ENCODE data around the gene HEXIM1.

DNA sequence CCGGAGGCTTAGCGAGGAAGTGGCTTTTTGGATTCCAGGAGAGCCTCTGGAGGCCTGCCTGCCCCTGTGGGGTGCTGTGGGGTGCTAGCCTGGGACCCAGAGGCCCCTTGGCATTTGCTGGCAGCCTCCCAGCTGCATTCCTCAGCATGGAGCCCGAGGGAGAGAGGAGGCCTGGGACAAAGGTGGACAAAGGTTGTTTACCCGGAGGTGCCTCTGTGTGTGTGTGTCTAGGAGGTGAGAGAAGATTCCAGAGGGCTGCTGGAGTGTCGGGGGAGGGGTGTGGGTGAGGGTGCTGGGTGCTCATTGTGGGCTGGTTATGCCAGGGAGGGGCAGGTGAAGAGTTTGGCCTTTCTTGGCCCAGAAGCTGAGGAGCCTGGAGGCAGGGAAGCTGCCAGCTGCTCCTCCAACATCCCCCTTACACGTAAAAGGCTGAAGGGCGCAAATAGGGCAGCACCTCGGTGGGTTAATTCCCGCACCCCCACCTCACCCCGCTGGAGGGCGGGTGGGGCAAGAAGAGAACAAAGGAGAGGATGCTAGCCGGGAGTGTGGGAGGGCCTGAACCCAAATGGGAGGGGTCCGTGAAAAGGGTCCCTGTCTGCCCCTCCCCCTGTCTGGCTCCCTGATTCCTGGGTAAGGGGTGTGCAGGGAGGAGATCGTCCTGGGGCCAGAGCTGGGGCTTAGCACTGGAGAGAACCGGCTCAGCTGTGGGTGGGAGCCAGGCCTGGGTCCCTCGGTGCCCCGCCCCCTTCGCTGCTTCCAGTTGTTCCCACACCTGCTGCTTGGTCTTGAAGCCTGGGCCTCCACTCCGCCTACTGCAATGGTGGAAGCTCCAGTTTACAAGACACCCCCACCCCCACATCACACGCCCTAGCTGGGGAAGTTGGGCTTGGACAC, 23.3 kb downstream of the HEXIM1 start:
- TF ChIP-seq CTCF (IDR thresholded peaks at IDR 0.05), result no peak
- TF ChIP-seq EZH2 (IDR thresholded peaks at IDR 0.05), result no peak
